Panc1 (cell line): ENCODE measurements around the gene TCF25. TPM values are rescaled to one million over a fixed set of nuclear protein-coding genes. Genes with fewer than 3 reads are reported as not detected.

Experiments used
- ATAC-seq: fragments of 200-7000 bp; cut with Tn5 transposase; 2 replicates; pipeline ENCODE4 v1.9.1; 2020; ENCODE audit warnings: mild to moderate bottlenecking, moderate library complexity
- BruUV-seq: library from RNA; stranded (reverse); fragments of 400-500 nt; replicated peaks from 2 replicates; lab custom pipeline; 2021; lab: Mats Ljungman, UMichigan
- CTCF ChIA-PET: fragments of 300-600 bp; sonication (Branson Sonifier 250); formaldehyde crosslinking; loops from one replicate; lab custom pipeline; 2022; ENCODE audit warnings: antibody characterized with exemption; lab: Charles Lee
- POLR2A ChIA-PET: fragments of 300-600 bp; sonication (Branson Sonifier 250); formaldehyde crosslinking; loops from one replicate; lab custom pipeline; 2022; ENCODE audit warnings: antibody characterized with exemption; lab: Charles Lee
- DNase-seq: peaks from one replicate; pipeline ENCODE4 v3.0.0-alpha.2; 2010; ENCODE audit warnings: low read depth, low spot score
- H3K27ac ChIP-seq: 2 replicates; pipeline ENCODE4 v1.5.1; 2011; ENCODE audit warnings: mild to moderate bottlenecking, low read length, inconsistent platforms
- H3K27me3 ChIP-seq: fragments of 200-500 bp; sonication (Bioruptor generic); 2 replicates; pipeline ENCODE4 v1.6.0; 2014; ENCODE audit warnings: low read length, inconsistent platforms; ENCODE audit not compliant: control insufficient read depth, insufficient read depth
- H3K36me3 ChIP-seq: fragments of 200-500 bp; sonication (Bioruptor generic); 2 replicates; pipeline ENCODE4 v1.5.1; 2014; ENCODE audit warnings: inconsistent platforms, mild to moderate bottlenecking, low read length, moderate library complexity; ENCODE audit not compliant: control insufficient read depth, insufficient read depth
- H3K4me1 ChIP-seq: 2 replicates; pipeline ENCODE4 v1.5.1; 2011; ENCODE audit warnings: inconsistent platforms, mild to moderate bottlenecking, low read length, moderate library complexity; ENCODE audit not compliant: control insufficient read depth, insufficient read depth
- H3K4me3 ChIP-seq, 2 experiments: 2 replicates each; pipeline ENCODE4 v1.5.1; 2011 to 2012; ENCODE audit warnings: low read depth in 2 of 2, low read length in 2 of 2, mild to moderate bottlenecking in 2 of 2, inconsistent platforms in 1 of 2, moderate library complexity in 1 of 2
- H3K9me3 ChIP-seq: fragments of 200-500 bp; sonication (Bioruptor generic); 2 replicates; pipeline ENCODE4 v1.5.1; 2014; ENCODE audit warnings: low read depth, mild to moderate bottlenecking, inconsistent platforms, low read length, moderate library complexity; ENCODE audit not compliant: control insufficient read depth, insufficient read depth
- CTCF ChIP-seq: fragments of 450-650 bp; IDR thresholded peaks from 2 replicates; pipeline ENCODE4 v1.5.1; 2017; ENCODE audit warnings: mild to moderate bottlenecking
- POLR2AphosphoS5 ChIP-seq: IDR thresholded peaks from 2 replicates; pipeline ENCODE4 v1.6.1; 2012; ENCODE audit warnings: mild to moderate bottlenecking, low read depth, low read length, moderate library complexity
- REST ChIP-seq, 2 experiments: IDR thresholded peaks; 2 replicates each; pipeline ENCODE4 v1.6.1; 2011 to 2012; ENCODE audit warnings: low read depth in 2 of 2, control low read depth in 1 of 2, low read length in 1 of 2, mild to moderate bottlenecking in 1 of 2, moderate library complexity in 1 of 2; ENCODE audit not compliant: insufficient read depth in 1 of 2
- SIN3A ChIP-seq: IDR thresholded peaks from 2 replicates; pipeline ENCODE4 v1.6.1; 2012; ENCODE audit warnings: low read depth, mild to moderate bottlenecking, low read length, moderate library complexity, borderline replicate concordance; ENCODE audit not compliant: insufficient read depth
- TCF7L2 ChIP-seq: IDR thresholded peaks from 2 replicates; pipeline ENCODE4 v1.6.1; 2011; ENCODE audit warnings: mild to moderate bottlenecking, low read depth, low read length, inconsistent platforms
- in situ Hi-C: cut with HindIII; loops from 2 replicates; pipeline ENCODE4 v1.10.0; 2016; ENCODE audit warnings: low sequenced_read_pairs, low pct_unique_long_range_greater_than_20kb
- intact Hi-C: fragments of 100-400 bp; cut with micrococcal nuclease; formaldehyde crosslinking; loops from one replicate; pipeline ENCODE4 v1.10.0; 2022; ENCODE audit not compliant: unreplicated experiment
- total RNA-seq: library from RNA; stranded (reverse); gene quantifications from one replicate; pipeline ENCODE4 v1.2.1, GENCODE V29; 2021; ENCODE audit not compliant: unreplicated experiment

TCF25 gene
- total RNA-seq, 1 experiment from 2014 or later: 144 TPM

GRCh38 chr16:89848974-89849373 lies 24.4 kb upstream of the TCF25 start:
- no peaks in the 10 kb centered on the region; the same call in 1 of the 2 replicates for H3K4me1 ChIP-seq
- ATAC-seq (no peak), DNase-seq (no peak)
- no peak for TF ChIP-seq SIN3A
- no peak for TF ChIP-seq POLR2AphosphoS5
- no peak for TF ChIP-seq CTCF
- TF ChIP-seq REST (IDR thresholded peaks at IDR 0.05; ENCODE audit: insufficient read depth in 1 of 2, low read depth in 2 of 2, low read length in 1 of 2): no peak
- no peak for TF ChIP-seq TCF7L2
- no TSS peak for BruUV-seq
- POLR2A ChIA-PET: no interaction called here
- in situ Hi-C loops: no loop called here
- H3K36me3 ChIP-seq: no peaks in the 10 kb centered on the region
- H3K4me3 ChIP-seq: no peak overlapping the region
- no peak overlapping the region for H3K27ac ChIP-seq
- intact Hi-C loops: no loop called here
- H3K27me3 ChIP-seq: no peaks in the 10 kb centered on the region
- CTCF ChIA-PET: no interaction called here
- H3K9me3 ChIP-seq: no peaks in the 10 kb centered on the region

GRCh38 chr16:89853306-89853993 lies 19.9 kb upstream of the TCF25 start:
- CTCF ChIA-PET: no interaction called here
- no TSS peak for BruUV-seq
- no peaks in the 10 kb centered on the region for H3K27me3 ChIP-seq
- H3K27ac ChIP-seq: no peak overlapping the region
- H3K4me3 ChIP-seq: no peak overlapping the region
- POLR2A ChIA-PET: no interaction called here
- no peaks in the 10 kb centered on the region for H3K9me3 ChIP-seq
- H3K4me1 ChIP-seq: no peaks in the 10 kb centered on the region
- TF ChIP-seq TCF7L2 (no peak), POLR2AphosphoS5 (no peak), CTCF (no peak), SIN3A (no peak), REST (IDR thresholded peaks at IDR 0.05; ENCODE audit: insufficient read depth in 1 of 2, low read depth in 2 of 2, low read length in 1 of 2) (no peak)
- ATAC-seq: no peak
- no peaks in the 10 kb centered on the region for H3K36me3 ChIP-seq
- no peak for DNase-seq
- intact Hi-C loops: no loop called here
- in situ Hi-C loops: no loop called here
